Transverse colon (tissue), 4 donors: ENCODE results near the gene PGD. TPM values are rescaled to one million over a fixed set of nuclear protein-coding genes. Genes with fewer than 3 reads are reported as not detected.
"Not testable (repeated sequence)": the region's sequence is repeated elsewhere in the genome, so short reads cannot be mapped to it uniquely, and the experiment has no call there.

Experiments used
- DNase-seq: peaks from one replicate; pipeline ENCODE4 v3.0.0-alpha.2; 2019
- H3K27ac ChIP-seq, 4 donors: fragments of 200-600 bp; sonication (generic); 2 replicates each; pipeline ENCODE4 v1.5.1; 2016 to 2018; ENCODE audit warnings: inconsistent platforms in 4 of 4
- H3K27me3 ChIP-seq: fragments of 200-600 bp; sonication (generic); 2 replicates; pipeline ENCODE4 v1.5.1; 2017; ENCODE audit warnings: inconsistent platforms
- H3K36me3 ChIP-seq, 4 donors: fragments of 200-600 bp; sonication (generic); 2 replicates each; pipeline ENCODE4 v1.5.1; 2017 to 2019; ENCODE audit warnings: inconsistent platforms in 4 of 4
- H3K4me1 ChIP-seq, 4 donors: fragments of 200-600 bp; sonication (generic); 2 replicates each; pipeline ENCODE4 v1.5.1; 2017 to 2020; ENCODE audit warnings: inconsistent platforms in 4 of 4
- H3K4me3 ChIP-seq, 4 donors: fragments of 200-600 bp; sonication (generic); 1 replicate in 1 of 4; 2 replicates in 3 of 4; pipeline versions ENCODE4 v1.5.1 to v1.6.1; 2017 to 2019; ENCODE audit warnings: inconsistent platforms in 4 of 4
- H3K9me3 ChIP-seq, 2 donors: fragments of 200-600 bp; sonication (generic); 2 replicates each; pipeline ENCODE4 v1.5.1; 2017 to 2019; ENCODE audit warnings: inconsistent platforms in 2 of 2
- CTCF ChIP-seq, 5 experiments: fragments of 200-600 bp in 3 of 5; fragments of 450-650 bp in 2 of 5; sonication (generic) in 3 of 5; IDR thresholded peaks; 1 replicate in 2 of 5; 2 replicates in 3 of 5; pipeline ENCODE4 v1.5.1; 2016 to 2017; ENCODE audit warnings: antibody characterized with exemption in 5 of 5, inconsistent platforms in 3 of 5, mild to moderate bottlenecking in 2 of 5, moderate library complexity in 1 of 5
- EP300 ChIP-seq: sonication (generic); formaldehyde crosslinking; IDR thresholded peaks from one replicate; pipeline ENCODE4 v1.6.1; 2017; ENCODE audit warnings: antibody characterized with exemption, low read depth
- POLR2A ChIP-seq: fragments of 450-650 bp; IDR thresholded peaks from one replicate; pipeline ENCODE4 v1.6.1; 2016; ENCODE audit warnings: antibody characterized with exemption, mild to moderate bottlenecking, moderate library complexity
- POLR2AphosphoS5 ChIP-seq, 3 donors: sonication (generic); formaldehyde crosslinking; IDR thresholded peaks; one replicate each; pipeline ENCODE4 v1.6.1; 2016; ENCODE audit warnings: antibody characterized with exemption in 3 of 3
- WGBS, 2 donors: methylation state at CpG; one replicate each; pipeline ENCODE4 v1.1.5; 2018; ENCODE audit warnings: low coverage in 1 of 2; 5-methylcytosine and 5-hydroxymethylcytosine counted together
- in situ Hi-C, 4 donors: fragments of 200-750 bp; cut with MboI; loops; one replicate each; pipeline versions ENCODE4 v1.15.0 to v1.15.1; 2017; ENCODE audit warnings: low sequenced_read_pairs in 3 of 4, low pct_ligation_motif_present in 1 of 4, low pct_unique_long_range_greater_than_20kb in 1 of 4
- intact Hi-C: fragments of 100-400 bp; cut with DNase I; formaldehyde crosslinking; loops from one replicate; pipeline ENCODE4 v1.15.1; 2023; ENCODE audit warnings: low total_unique reads
- total RNA-seq, 4 donors: library from RNA; depleted of rRNA; stranded (reverse); fragments of >200 nt; gene quantifications; one replicate each; pipeline ENCODE4 v1.1.0, GENCODE V29; 2016

The PGD gene
- total RNA-seq, 4 donors from 2014 or later: 15.7 to 73.0 (median 66.1) TPM

DNA sequence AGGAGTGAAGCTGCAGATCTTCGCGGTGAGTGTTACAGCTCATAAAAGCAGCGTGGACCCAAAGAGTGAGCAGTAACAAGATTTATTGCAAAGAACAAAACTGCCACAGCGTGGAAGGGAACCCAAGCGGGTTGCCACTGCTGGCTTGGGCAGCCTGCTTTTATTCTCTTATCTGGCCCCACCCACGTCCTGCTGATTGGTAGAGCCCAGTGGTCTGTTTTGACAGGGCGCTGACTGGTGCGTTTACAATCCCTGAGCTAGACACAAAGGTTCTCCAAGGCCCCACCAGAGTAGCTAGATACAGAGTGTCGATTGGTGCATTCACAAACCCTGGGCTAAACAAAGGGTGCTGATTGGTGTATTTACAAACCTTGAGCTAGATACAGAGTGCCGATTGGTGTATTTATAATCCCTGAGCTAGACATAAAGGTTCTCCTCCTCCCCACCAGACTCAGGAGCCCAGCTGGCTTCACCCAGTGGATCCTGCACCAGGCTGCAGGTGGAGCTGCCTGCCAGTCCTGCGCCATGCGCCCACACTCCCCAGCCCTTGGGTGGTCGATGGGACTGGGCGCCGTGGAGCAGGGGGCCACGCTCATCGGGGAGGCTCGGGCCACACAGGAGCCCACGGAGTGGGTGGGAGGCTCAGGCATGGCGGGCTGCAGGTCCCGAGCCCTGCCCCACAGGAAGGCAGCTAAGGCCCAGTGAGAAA is 27.1 kb downstream of the PGD start:
- in situ Hi-C loops: loop anchor here in 1 of 4 donors (10.0 kb wide), 1 partner anchor 51 kb away; no protein-coding TSS in a partner anchor
- H3K4me3 ChIP-seq: not testable (repeated sequence)
- TF ChIP-seq POLR2AphosphoS5 (IDR thresholded peaks at IDR 0.05) (peak in 1 of 3 donors; percentile 12), POLR2A (peak; percentile 15)

DNA sequence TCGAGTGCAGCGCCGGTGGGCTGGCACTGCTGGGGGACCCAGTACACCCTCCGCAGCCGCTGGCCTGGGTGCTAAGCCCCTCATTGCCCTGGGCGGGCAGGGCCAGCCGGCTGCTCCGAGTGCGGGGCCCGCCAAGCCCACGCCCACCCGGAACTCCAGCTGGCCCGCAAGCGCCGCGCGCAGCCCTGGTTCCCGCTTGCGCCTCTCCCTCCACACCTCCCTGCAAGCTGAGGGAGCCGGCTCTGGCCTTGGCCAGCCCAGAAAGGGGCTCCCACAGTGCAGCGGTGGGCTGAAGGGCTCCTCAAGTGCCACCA is 27.6 kb downstream of the PGD start:
- not testable (repeated sequence) for H3K27me3 ChIP-seq, H3K36me3 ChIP-seq, H3K4me3 ChIP-seq, DNase-seq, H3K27ac ChIP-seq, H3K9me3 ChIP-seq
- 92% methylated on average over 4 of the region's 21 CpGs; no CpG with 5 or more reads in 1 of the 2 donors for WGBS, 2 donors
- intact Hi-C loops: loop anchor here (5.0 kb wide), 1 partner anchor 49 kb away; no protein-coding TSS in a partner anchor
- peaks cover 0 to 13% (median 10%) of the 10 kb centered on the region in 4 donors for H3K4me1 ChIP-seq
- in situ Hi-C loops: loop anchor here in 1 of 4 donors (10.0 kb wide), 1 partner anchor 52 kb away; no protein-coding TSS in a partner anchor

More for the DNA sequence above, 27.1 kb downstream of the PGD start:
- H3K27ac ChIP-seq, H3K27me3 ChIP-seq, H3K4me1 ChIP-seq, H3K36me3 ChIP-seq, H3K9me3 ChIP-seq, DNase-seq: not testable (repeated sequence)
- intact Hi-C loops: loop anchor here (5.0 kb wide), 1 partner anchor 49 kb away; no protein-coding TSS in a partner anchor
- 70% methylated on average over 14 of the region's 21 CpGs; no CpG with 5 or more reads in 1 of the 2 donors for WGBS, 2 donors

GRCh38 chr1:10428984-10429383 is 30.1 kb downstream of the PGD start:
- Histone ChIP-seq H3K4me1 (peaks cover 0 to 19% (median 14%) of the 10 kb centered on the region in 4 donors), H3K9me3 (no peaks in the 10 kb centered on the region), H3K27ac (no peak overlapping the region), H3K36me3 (no peaks in the 10 kb centered on the region), H3K4me3 (no peak overlapping the region), H3K27me3 (no peaks in the 10 kb centered on the region)
- intact Hi-C loops: loop anchor here (5.0 kb wide), 1 partner anchor 52 kb away; no protein-coding TSS in a partner anchor
- in situ Hi-C loops: loop anchor here in 1 of 4 donors (10.0 kb wide), 1 partner anchor 54 kb away; no protein-coding TSS in a partner anchor
- TF ChIP-seq POLR2AphosphoS5 (IDR thresholded peaks at IDR 0.05) (no peak), POLR2A (no peak), EP300 (no peak)
- DNase-seq: no peak
- 80 to 92% methylated on average over 1 to 5 of the region's 5 CpGs for WGBS, 2 donors

- H3K27me3 ChIP-seq: no peaks in the 10 kb centered on the region
- H3K27ac ChIP-seq: peak overlapping the region; percentile 78 to 85 (median 82)
- TF ChIP-seq EP300 (no peak), POLR2AphosphoS5 (IDR thresholded peaks at IDR 0.05) (no peak), POLR2A (no peak), CTCF (IDR thresholded peaks at IDR 0.05) (no peak)
- in situ Hi-C loops (loop anchor here in 1 of 4 donors (10.0 kb wide), 2 partner anchors 55 to 65 kb away; no protein-coding TSS in a partner anchor), intact Hi-C loops (loop anchor here (2.0 to 5.0 kb wide), 2 partner anchors 53 to 65 kb away; no protein-coding TSS in a partner anchor)
- WGBS, 2 donors: 12 to 27% methylated on average over 3 to 16 of the region's 16 CpGs
- no peaks in the 10 kb centered on the region for H3K36me3 ChIP-seq
- peak; percentile 24 for DNase-seq
- H3K4me3 ChIP-seq: peak overlapping the region; percentile 8 to 85 (median 68)
- peaks cover 0 to 19% (median 14%) of the 10 kb centered on the region in 4 donors for H3K4me1 ChIP-seq
- H3K9me3 ChIP-seq: no peaks in the 10 kb centered on the region
These were observed 31.0 kb downstream of the PGD start for GRCh38 chr1:10429868-10430215.

GRCh38 chr1:10430216-10431069 is 31.6 kb downstream of the PGD start, which contains the start of gene CENPS:
TSS of gene CENPS (plus strand) at chr1:10430433. CDS start at chr1:10430518, 85 bp downstream.
- intact Hi-C loops (loop anchor here (2.0 kb wide), 1 partner anchor 64 kb away; no protein-coding TSS in a partner anchor), in situ Hi-C loops (loop anchor here in 1 of 4 donors (10.0 kb wide), 1 partner anchor 64 kb away; no protein-coding TSS in a partner anchor)
- WGBS, 2 donors: 1% methylated on average over 93 of the region's 95 CpGs; no CpG with 5 or more reads in 1 of the 2 donors
- peak within 1 kb of the TSS; percentile 52 to 85 (median 68) for H3K4me3 ChIP-seq
- TF ChIP-seq POLR2A: peak; percentile 37
- TF ChIP-seq CTCF (IDR thresholded peaks at IDR 0.05): peak; percentile 94 to 99 (median 98)
- no peak for TF ChIP-seq EP300
- TF ChIP-seq POLR2AphosphoS5 (IDR thresholded peaks at IDR 0.05): peak; percentile 9 to 43 (median 23)
- H3K9me3 ChIP-seq: no peaks in the 10 kb centered on the region
- no peaks in the 10 kb centered on the region for H3K36me3 ChIP-seq
- peaks cover 0 to 19% (median 14%) of the 10 kb centered on the region in 4 donors for H3K4me1 ChIP-seq
- H3K27ac ChIP-seq: peak within 1 kb of the TSS; percentile 78 to 85 (median 82)
- no peaks in the 10 kb centered on the region for H3K27me3 ChIP-seq
- DNase-seq: peak; percentile 95
